ENCODE results near the gene HSFX3. TPM values are rescaled to one million over a fixed set of nuclear protein-coding genes. Genes with fewer than 3 reads are reported as not detected.

Gene HSFX3
- total and polyA plus RNA-seq, 2 of the 8 experiments (the other 6 are each of a cell fraction or from before 2014, with no cell fraction given), result not detected

DNA sequence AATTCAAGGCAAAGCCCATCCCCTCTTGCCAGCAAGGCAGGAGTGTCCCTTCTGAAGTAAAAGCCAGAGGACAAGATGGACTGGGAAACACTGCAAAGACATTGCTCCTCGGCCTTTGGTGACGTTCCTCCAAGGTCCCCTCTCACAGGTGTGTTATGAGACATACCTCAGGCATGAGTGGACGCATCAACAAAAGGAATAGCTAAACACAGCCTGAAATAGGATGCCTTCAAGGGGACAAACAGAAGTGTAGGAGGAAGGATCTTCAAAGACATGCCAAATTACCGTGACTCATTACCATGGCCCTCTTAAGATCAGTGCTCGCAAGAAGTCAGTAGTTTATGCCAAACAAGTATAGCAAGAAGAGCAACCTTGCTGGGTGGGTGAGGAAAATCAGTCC lies 38.6 kb downstream of the HSFX3 start:
- no peak overlapping the region for H3K4ac ChIP-seq (replicated peaks; ENCODE audit: insufficient read length, low read depth, low read length)
- no peaks in the 10 kb centered on the region; a peak in 1 of 7 replicates for H3K27me3 ChIP-seq (replicated peaks in 1 of 4; ENCODE audit: control insufficient read depth in 3 of 4, extremely low read depth in 1 of 4, insufficient read depth in 3 of 4, low read length in 3 of 4)
- H2BK15ac ChIP-seq (ENCODE audit: low read length), result no peak overlapping the region
- H3K4me1 ChIP-seq (replicated peaks in 1 of 4; ENCODE audit: control insufficient read depth in 3 of 4, insufficient read depth in 4 of 4, low read length in 3 of 4), result peaks cover 0 to 3% (median 1%) of the 10 kb centered on the region in 4 experiments; a peak in 3 of 7 replicates
- no peak for FAIRE-seq
- H3K4me3 ChIP-seq (ENCODE audit: extremely low read depth in 1 of 4, insufficient read depth in 2 of 4, low read depth in 3 of 4, low read length in 4 of 4), result no peak overlapping the region
- no peak overlapping the region for H3K56ac ChIP-seq (replicated peaks; ENCODE audit: insufficient read length, low read depth, low read length)
- H4K91ac ChIP-seq (replicated peaks; ENCODE audit: insufficient read length, low read length), result no peak overlapping the region
- no peak overlapping the region for H3K23ac ChIP-seq (ENCODE audit: insufficient read length)
- CTCF ChIA-PET (ENCODE audit: partially characterized antibody), result interaction anchor here (1.3 to 2.2 kb wide), 4 partner anchors 10 to 20 kb away, joined by 3 to 13 read pairs (median 9); no protein-coding TSS in a partner anchor
- H2BK5ac ChIP-seq (ENCODE audit: low read depth, low read length), result no peak overlapping the region
- POLR2A ChIA-PET (ENCODE audit: partially characterized antibody), result no interaction called here
- no peaks in the 10 kb centered on the region for H3K9me3 ChIP-seq (ENCODE audit: insufficient read depth in 2 of 2, low read depth in 1 of 2, low read length in 1 of 2)
- no peak for DNase-seq (ENCODE audit: low read depth in 1 of 2, low spot score in 2 of 2)
- no peak overlapping the region for H3K4me2 ChIP-seq (ENCODE audit: insufficient read depth in 1 of 2, low read depth in 2 of 2, low read length in 2 of 2)
- H2AFZ ChIP-seq (ENCODE audit: low read length), result no peak overlapping the region
- no peak overlapping the region for H3K14ac ChIP-seq (ENCODE audit: insufficient read length)
- 96% methylated on average over 5 of the region's 5 CpGs; no CpG with 5 or more reads in 1 of the 2 experiments for WGBS, 2 experiments (ENCODE audit: extremely low coverage in 1 of 2, insufficient coverage in 1 of 2, insufficient read length in 1 of 2, insufficient replicate concordance in 2 of 2, low coverage in 1 of 2, low lambda C conversion rate in 2 of 2, missing lambda C conversion rate in 1 of 2)
- no peak overlapping the region for H3K27ac ChIP-seq (ENCODE audit: low read depth, low read length)
- no peak overlapping the region for H2BK120ac ChIP-seq (replicated peaks; ENCODE audit: low read depth, low read length)
- no peak overlapping the region for H2BK12ac ChIP-seq (ENCODE audit: low read depth, low read length)
- H4K20me1 ChIP-seq (replicated peaks in 1 of 2; ENCODE audit: control insufficient read depth in 1 of 2, insufficient read depth in 2 of 2, low read length in 2 of 2), result no peaks in the 10 kb centered on the region
- no peak overlapping the region for H4K8ac ChIP-seq (ENCODE audit: extremely low read depth, insufficient read depth, low read length)
- no peak overlapping the region for H4K5ac ChIP-seq (ENCODE audit: insufficient read length, low read depth, low read length)
- no peak overlapping the region for H2AK5ac ChIP-seq (ENCODE audit: low read depth, low read length)
- H3K9ac ChIP-seq (replicated peaks in 1 of 4; ENCODE audit: extremely low read depth in 1 of 4, low read depth in 3 of 4, low read length in 3 of 4), result no peak overlapping the region
- no peaks in the 10 kb centered on the region for H3K79me2 ChIP-seq (ENCODE audit: control insufficient read depth in 1 of 2, insufficient read depth in 2 of 2, low read length in 2 of 2)
- no peaks in the 10 kb centered on the region for H3K36me3 ChIP-seq (ENCODE audit: control insufficient read depth in 2 of 4, insufficient read depth in 4 of 4, low read length in 3 of 4)
- no peak overlapping the region for H3K18ac ChIP-seq (ENCODE audit: extremely low read depth, low read length)
- H2BK20ac ChIP-seq (ENCODE audit: low read length), result no peak overlapping the region
- no peaks in the 10 kb centered on the region for H3K23me2 ChIP-seq (ENCODE audit: low read depth, low read length)
- H3K79me1 ChIP-seq (ENCODE audit: low read depth, low read length), result no peaks in the 10 kb centered on the region
- TF ChIP-seq BCL11A (IDR thresholded peaks at IDR 0.05; ENCODE audit: low read depth in 2 of 2, low read length in 2 of 2) (no peak), CHD1 (IDR thresholded peaks at IDR 0.05; ENCODE audit: low read depth, low read length) (no peak), MAFK (IDR thresholded peaks at IDR 0.05; ENCODE audit: low read depth, low read length) (no peak), SP2 (IDR thresholded peaks at IDR 0.05; ENCODE audit: low read length) (no peak), SUZ12 (IDR thresholded peaks at IDR 0.05; ENCODE audit: low read length) (no peak), NANOG (IDR thresholded peaks at IDR 0.05; ENCODE audit: insufficient read depth, low read depth, low read length, poor library complexity, severe bottlenecking) (no peak), SRF (IDR thresholded peaks at IDR 0.05; ENCODE audit: low read depth, low read length) (no peak), POLR2A (IDR thresholded peaks at IDR 0.05; ENCODE audit: control extremely low read depth in 1 of 2, low read depth in 2 of 2, low read length in 2 of 2) (no peak), HDAC6 (IDR thresholded peaks at IDR 0.05; ENCODE audit: low read depth, low read length) (no peak), RNF2 (IDR thresholded peaks at IDR 0.05; ENCODE audit: borderline replicate concordance, low read depth, low read length, missing control alignments, poor library complexity, severe bottlenecking) (no peak), GTF2F1 (IDR thresholded peaks at IDR 0.05; ENCODE audit: borderline replicate concordance, low read depth, low read length) (no peak)
- TF ChIP-seq, protein P1, sequence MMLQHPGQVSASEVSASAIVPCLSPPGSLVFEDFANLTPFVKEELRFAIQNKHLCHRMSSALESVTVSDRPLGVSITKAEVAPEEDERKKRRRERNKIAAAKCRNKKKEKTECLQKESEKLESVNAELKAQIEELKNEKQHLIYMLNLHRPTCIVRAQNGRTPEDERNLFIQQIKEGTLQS (IDR thresholded peaks at IDR 0.05; ENCODE audit: insufficient read depth, low read depth, low read length), result no peak
